Endothelial cell of umbilical vein (primary cell): Measurements from ENCODE around the gene ZMIZ2. TPM values are rescaled to one million over a fixed set of nuclear protein-coding genes. Genes with fewer than 3 reads are reported as not detected.

Experiments
- BruUV-seq: library from RNA; stranded (reverse); fragments of 400-500 nt; replicated peaks from 2 replicates; lab custom pipeline; 2021; lab: Mats Ljungman, UMichigan
- CTCF ChIA-PET: fragments of 300-600, 350-600 bp; sonication (Branson Sonifier 250); formaldehyde crosslinking; loops from one replicate; lab custom pipeline; 2021; ENCODE audit warnings: antibody characterized with exemption, inconsistent platforms; lab: Charles Lee
- POLR2A ChIA-PET: fragments of 300-600, 350-600 bp; sonication (Branson Sonifier 250); formaldehyde crosslinking; loops from one replicate; lab custom pipeline; 2021; ENCODE audit warnings: antibody characterized with exemption, inconsistent platforms; lab: Charles Lee
- DNase-seq: peaks from one replicate; pipeline ENCODE4 v3.0.0-alpha.2; 2011; ENCODE audit warnings: low read depth, low spot score
- FAIRE-seq: peaks from 2 replicates; lab custom pipeline; 2011; peaks lifted over from hg19 to GRCh38; lab: Jason Lieb, UNC
- H2AFZ ChIP-seq: 2 replicates; pipeline ENCODE4 v1.6.0; 2012; ENCODE audit warnings: low read depth, low read length, control low read depth, inconsistent platforms
- H3K27ac ChIP-seq: 2 replicates; pipeline ENCODE4 v1.5.1; 2011; ENCODE audit warnings: low read depth, mild to moderate bottlenecking, control low read depth, low read length, moderate library complexity; ENCODE audit not compliant: insufficient read depth
- H3K27me3 ChIP-seq, 2 experiments: 2 replicates each; pipeline versions ENCODE4 v1.6.0 to v1.6.1; 2011; ENCODE audit warnings: low read length in 2 of 2, mixed read lengths in 1 of 2; ENCODE audit not compliant: control insufficient read depth in 2 of 2, insufficient read depth in 2 of 2
- H3K36me3 ChIP-seq, 2 experiments: 2 replicates in 1 of 2; 3 replicates in 1 of 2; pipeline ENCODE4 v1.5.1; 2011; ENCODE audit warnings: low read length in 2 of 2, mild to moderate bottlenecking in 1 of 2, moderate library complexity in 1 of 2; ENCODE audit not compliant: control insufficient read depth in 2 of 2, insufficient read depth in 2 of 2; ENCODE audit errors: extremely low read depth in 1 of 2
- H3K4me1 ChIP-seq: 3 replicates; pipeline ENCODE4 v1.5.1; 2011; ENCODE audit warnings: mild to moderate bottlenecking, low read length; ENCODE audit not compliant: control insufficient read depth, insufficient read depth; ENCODE audit errors: extremely low read depth
- H3K4me2 ChIP-seq: 2 replicates; pipeline ENCODE4 v1.6.1; 2011; ENCODE audit warnings: low read length, control low read depth, mixed read lengths; ENCODE audit not compliant: insufficient read depth
- H3K4me3 ChIP-seq, 3 experiments: fragments of 200-600 bp in 1 of 3; sonication (generic), shearing (Covaris generic) in 1 of 3; replicated peaks in 1 of 3; 2 replicates each; pipeline ENCODE4 v1.5.1; 2011 to 2016; ENCODE audit warnings: control low read depth in 3 of 3, low read length in 3 of 3, mild to moderate bottlenecking in 2 of 3, inconsistent platforms in 1 of 3, low read depth in 1 of 3, moderate library complexity in 1 of 3; ENCODE audit not compliant: insufficient read depth in 1 of 3
- H3K79me2 ChIP-seq: 2 replicates; pipeline ENCODE4 v1.6.0; 2012; ENCODE audit warnings: low read length, inconsistent platforms; ENCODE audit not compliant: control insufficient read depth, insufficient read depth
- H3K9ac ChIP-seq: replicated peaks from 2 replicates; pipeline ENCODE3; 2011; ENCODE audit warnings: low read length, control low read depth; ENCODE audit not compliant: insufficient read depth; ENCODE audit errors: extremely low read depth
- H3K9me1 ChIP-seq: replicated peaks from 3 replicates; pipeline ENCODE4 v1.6.0; 2011; ENCODE audit warnings: mild to moderate bottlenecking, low read length; ENCODE audit not compliant: control insufficient read depth, insufficient read depth; ENCODE audit errors: extremely low read depth
- H3K9me3 ChIP-seq: replicated peaks from 2 replicates; pipeline ENCODE4 v1.5.1; 2012; ENCODE audit warnings: low read length, inconsistent platforms; ENCODE audit not compliant: control insufficient read depth, insufficient read depth
- H4K20me1 ChIP-seq: replicated peaks from 2 replicates; pipeline ENCODE3; 2011; ENCODE audit warnings: mild to moderate bottlenecking, low read length; ENCODE audit not compliant: control insufficient read depth, insufficient read depth; ENCODE audit errors: extremely low read depth
- CTCF ChIP-seq, 2 donors: IDR thresholded peaks; 1 replicate in 1 of 2; 2 replicates in 1 of 2; pipeline ENCODE4 v1.5.1; 2011; ENCODE audit warnings: low read length in 2 of 2, mild to moderate bottlenecking in 2 of 2, moderate library complexity in 2 of 2, control low read depth in 1 of 2, inconsistent platforms in 1 of 2, low read depth in 1 of 2; ENCODE audit not compliant: insufficient read depth in 1 of 2; ENCODE audit errors: extremely low read depth in 1 of 2
- FOS ChIP-seq: IDR thresholded peaks from 2 replicates; pipeline ENCODE4 v1.6.1; 2011; ENCODE audit warnings: mild to moderate bottlenecking, low read length, moderate library complexity, borderline replicate concordance; ENCODE audit not compliant: insufficient read depth
- GATA2 ChIP-seq: IDR thresholded peaks from 2 replicates; pipeline ENCODE4 v1.7.0; 2011; ENCODE audit warnings: low read depth, mild to moderate bottlenecking, moderate library complexity, mixed read lengths, low read length; ENCODE audit not compliant: insufficient read length, insufficient read depth
- POLR2A ChIP-seq: IDR thresholded peaks from 2 replicates; pipeline ENCODE4 v1.6.1; 2012; ENCODE audit warnings: low read depth, mild to moderate bottlenecking, control low read depth, low read length
- dilution Hi-C: fragments of 300-500 bp; cut with MboI; formaldehyde crosslinking; loops from one replicate; pipeline ENCODE4 v1.15.0; 2019; ENCODE audit warnings: low sequenced_read_pairs; ENCODE audit not compliant: extremely low pct_ligation_motif_present
- intact Hi-C: fragments of 100-400 bp; cut with micrococcal nuclease; formaldehyde crosslinking; loops from one replicate; pipeline ENCODE4 v1.10.0; 2022
- polyA plus RNA-seq, 4 experiments: library from polyadenylated mRNA; depleted of rRNA in 3 of 4; stranded (reverse) in 3 of 4; unstranded in 1 of 4; fragments of >200 nt; gene quantifications; 2 replicates each; pipeline versions ENCODE4 v1.2.1 to v1.2.3, GENCODE V29; 2011 to 2012; ENCODE audit warnings: missing spikeins in 1 of 4
- total RNA-seq: library from RNA; stranded (reverse); gene quantifications from 2 replicates; pipeline ENCODE4 v1.2.3, GENCODE V29; 2021

The ZMIZ2 gene
- total and polyA plus RNA-seq, 2 donors (not counting 3 experiments of a cell fraction or from before 2014, with no cell fraction given), result 30.6 to 87.5 TPM

GRCh38 chr7:44762300-44762699 lies 13.7 kb downstream of the ZMIZ2 start:
- intact Hi-C loops, result loop anchor here (1.0 kb wide), 1 partner anchor 174 kb away; no protein-coding TSS in a partner anchor
- no peaks in the 10 kb centered on the region for H3K79me2 ChIP-seq

More at GRCh38 chr7:44762300-44762699, 13.7 kb downstream of the ZMIZ2 start:
- H3K9me3 ChIP-seq, result no peaks in the 10 kb centered on the region
- no peaks in the 10 kb centered on the region for H4K20me1 ChIP-seq
- no peak for DNase-seq
- no peak for FAIRE-seq
- H3K27me3 ChIP-seq, result no peaks in the 10 kb centered on the region
- ChIA-PET POLR2A (interaction anchor here (0.6 kb wide), 1 partner anchor 294 kb away, joined by 4 read pairs; no protein-coding TSS in a partner anchor), CTCF (no interaction called here)
- H3K4me3 ChIP-seq, result no peak overlapping the region
- BruUV-seq, result no TSS peak
- H3K4me2 ChIP-seq, result no peak overlapping the region
- H3K9me1 ChIP-seq, result no peaks in the 10 kb centered on the region
- no peak overlapping the region for H3K9ac ChIP-seq
- TF ChIP-seq FOS (no peak), CTCF (IDR thresholded peaks at IDR 0.05; ENCODE audit: extremely low read depth in 1 of 2, insufficient read depth in 1 of 2, low read depth in 1 of 2, low read length in 2 of 2) (no peak), GATA2 (no peak), POLR2A (no peak)
- H3K36me3 ChIP-seq, result peaks cover 7 to 83% of the 10 kb centered on the region in 2 experiments
- H3K27ac ChIP-seq, result no peak overlapping the region
- H2AFZ ChIP-seq, result no peak overlapping the region
- dilution Hi-C loops, result no loop called here
- H3K4me1 ChIP-seq, result no peaks in the 10 kb centered on the region
